Measurements from ENCODE around the gene CBX2. TPM values are rescaled to one million over a fixed set of nuclear protein-coding genes. Genes with fewer than 3 reads are reported as not detected.
"Not testable (repeated sequence)": the region's sequence is repeated elsewhere in the genome, so short reads cannot be mapped to it uniquely, and the experiment has no call there.

CBX2 gene
- total and polyA plus RNA-seq, 2 donors (not counting 1 experiment from before 2014, with no cell fraction given) = 0.77 to 0.83 TPM

DNA sequence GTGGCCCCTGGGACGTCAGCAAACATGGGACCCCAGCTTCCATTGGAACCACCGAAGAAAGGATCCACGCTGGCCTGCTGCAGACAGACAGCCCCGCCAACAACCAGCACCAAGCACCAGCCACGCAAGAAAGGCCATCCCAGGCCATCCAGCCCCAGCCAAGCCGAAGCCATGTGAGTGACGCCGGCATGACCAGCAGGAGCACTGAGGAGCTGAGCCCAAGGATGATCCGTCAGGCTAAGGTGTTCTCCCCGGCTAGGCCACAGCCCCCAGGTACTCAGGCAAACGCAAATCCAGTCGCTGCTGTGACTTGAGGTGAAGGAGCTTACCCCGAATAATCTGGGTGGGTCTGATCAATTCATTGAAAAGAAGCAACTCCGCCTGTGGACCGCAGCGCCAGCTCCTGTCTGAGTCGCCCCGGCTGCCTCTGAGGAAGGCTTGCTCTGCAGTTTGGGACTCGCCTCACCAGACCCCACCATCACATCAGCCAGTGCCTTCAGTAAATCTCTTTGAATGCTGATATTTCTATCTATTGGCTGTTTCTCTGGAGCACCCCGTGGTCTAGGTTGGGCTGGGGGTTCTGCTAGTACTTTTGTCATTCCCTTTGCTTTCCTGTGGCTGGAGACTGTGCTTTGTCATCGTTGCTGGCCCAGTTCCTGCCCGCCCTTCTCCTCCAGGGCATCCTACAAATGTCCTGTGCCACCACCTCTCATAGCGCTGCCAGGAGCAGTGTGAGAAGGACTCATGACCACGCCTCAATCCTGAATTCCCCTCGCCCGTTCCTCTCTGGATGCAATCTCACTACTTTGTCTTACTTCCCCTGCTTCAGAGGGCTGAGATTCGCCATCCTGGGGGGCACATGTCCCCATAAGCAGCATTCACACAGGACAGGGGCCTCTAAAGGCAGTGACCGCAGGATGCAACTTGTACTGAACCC is 8.1 kb upstream of the CBX2 start:
- no peak overlapping the region for H3K27ac ChIP-seq (ENCODE audit: insufficient read depth, low read length)
- no peaks in the 10 kb centered on the region for H4K20me1 ChIP-seq (ENCODE audit: control insufficient read depth, extremely low read depth, insufficient read depth, low read length)
- DNase-seq (ENCODE audit: low read depth in 2 of 2) = no peak
- H3K79me2 ChIP-seq (ENCODE audit: control insufficient read depth, insufficient read depth, low read length) = no peaks in the 10 kb centered on the region
- no peak overlapping the region for H2AFZ ChIP-seq (ENCODE audit: low read length)
- no peak overlapping the region for H3K9ac ChIP-seq (ENCODE audit: insufficient read depth, low read length)
- H3K9me3 ChIP-seq (ENCODE audit: control insufficient read depth, insufficient read depth, low read depth, low read length) = no peaks in the 10 kb centered on the region
- H3K36me3 ChIP-seq (ENCODE audit: control insufficient read depth, insufficient read depth, low read length) = no peaks in the 10 kb centered on the region
- TF ChIP-seq, protein P1, sequence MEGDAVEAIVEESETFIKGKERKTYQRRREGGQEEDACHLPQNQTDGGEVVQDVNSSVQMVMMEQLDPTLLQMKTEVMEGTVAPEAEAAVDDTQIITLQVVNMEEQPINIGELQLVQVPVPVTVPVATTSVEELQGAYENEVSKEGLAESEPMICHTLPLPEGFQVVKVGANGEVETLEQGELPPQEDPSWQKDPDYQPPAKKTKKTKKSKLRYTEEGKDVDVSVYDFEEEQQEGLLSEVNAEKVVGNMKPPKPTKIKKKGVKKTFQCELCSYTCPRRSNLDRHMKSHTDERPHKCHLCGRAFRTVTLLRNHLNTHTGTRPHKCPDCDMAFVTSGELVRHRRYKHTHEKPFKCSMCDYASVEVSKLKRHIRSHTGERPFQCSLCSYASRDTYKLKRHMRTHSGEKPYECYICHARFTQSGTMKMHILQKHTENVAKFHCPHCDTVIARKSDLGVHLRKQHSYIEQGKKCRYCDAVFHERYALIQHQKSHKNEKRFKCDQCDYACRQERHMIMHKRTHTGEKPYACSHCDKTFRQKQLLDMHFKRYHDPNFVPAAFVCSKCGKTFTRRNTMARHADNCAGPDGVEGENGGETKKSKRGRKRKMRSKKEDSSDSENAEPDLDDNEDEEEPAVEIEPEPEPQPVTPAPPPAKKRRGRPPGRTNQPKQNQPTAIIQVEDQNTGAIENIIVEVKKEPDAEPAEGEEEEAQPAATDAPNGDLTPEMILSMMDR (conservative IDR thresholded peaks at IDR 0.05 in 1 of 2, IDR thresholded peaks at IDR 0.05 in 1 of 2; ENCODE audit: low read depth in 1 of 2, low read length in 2 of 2) = no peak
- TF ChIP-seq EZH2 (IDR thresholded peaks at IDR 0.05; ENCODE audit: low read length, missing control alignments) = no peak
- H3K4me1 ChIP-seq (ENCODE audit: control insufficient read depth, extremely low read depth, insufficient read depth, low read length) = no peaks in the 10 kb centered on the region
- H3K4me3 ChIP-seq (replicated peaks in 1 of 4; ENCODE audit: control extremely low read depth in 1 of 4, insufficient read depth in 1 of 4, low read depth in 3 of 4, low read length in 4 of 4) = no peak overlapping the region
- no peak overlapping the region for H3K4me2 ChIP-seq (ENCODE audit: extremely low read depth, insufficient read depth, low read length)
- H3K27me3 ChIP-seq (ENCODE audit: control insufficient read depth, insufficient read depth, low read length) = peaks cover 25% of the 10 kb centered on the region

DNA sequence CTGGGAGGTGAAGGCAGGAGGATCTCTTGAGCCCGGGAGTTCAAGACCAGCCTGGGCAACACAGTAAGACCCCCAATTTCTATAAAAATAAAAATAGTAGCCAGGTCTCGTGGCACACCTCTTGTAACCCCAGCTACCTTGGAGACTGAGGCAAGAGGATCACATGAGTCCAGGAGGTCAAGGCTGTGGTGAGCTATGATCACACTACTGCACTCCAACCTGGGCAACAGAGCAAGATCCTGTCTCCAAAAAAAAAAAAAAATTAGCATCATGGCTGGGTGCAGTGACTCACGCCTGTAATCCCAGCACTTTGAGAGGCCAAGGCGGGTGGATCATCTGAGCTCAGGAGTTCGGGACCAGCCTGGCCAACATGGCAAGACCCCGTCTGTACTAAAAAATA is 6.7 kb upstream of the CBX2 start:
- TF ChIP-seq, protein P1 (conservative IDR thresholded peaks at IDR 0.05 in 1 of 2, IDR thresholded peaks at IDR 0.05 in 1 of 2; ENCODE audit: low read depth in 1 of 2, low read length in 2 of 2) = no peak
- TF ChIP-seq EZH2 (IDR thresholded peaks at IDR 0.05; ENCODE audit: low read length, missing control alignments) = no peak
- H2AFZ ChIP-seq (ENCODE audit: low read length) = no peak overlapping the region
- peaks cover 38% of the 10 kb centered on the region for H3K27me3 ChIP-seq (ENCODE audit: control insufficient read depth, insufficient read depth, low read length)
- H4K20me1 ChIP-seq (ENCODE audit: control insufficient read depth, extremely low read depth, insufficient read depth, low read length) = no peaks in the 10 kb centered on the region
- no peaks in the 10 kb centered on the region for H3K79me2 ChIP-seq (ENCODE audit: control insufficient read depth, insufficient read depth, low read length)
- no peak overlapping the region for H3K4me2 ChIP-seq (ENCODE audit: extremely low read depth, insufficient read depth, low read length)
- no peaks in the 10 kb centered on the region for H3K4me1 ChIP-seq (ENCODE audit: control insufficient read depth, extremely low read depth, insufficient read depth, low read length)
- H3K9me3 ChIP-seq (ENCODE audit: control insufficient read depth, insufficient read depth, low read depth, low read length) = no peaks in the 10 kb centered on the region
- no peak overlapping the region for H3K27ac ChIP-seq (ENCODE audit: insufficient read depth, low read length)
- H3K4me3 ChIP-seq (replicated peaks in 1 of 4; ENCODE audit: control extremely low read depth in 1 of 4, insufficient read depth in 1 of 4, low read depth in 3 of 4, low read length in 4 of 4) = no peak overlapping the region
- no peak overlapping the region for H3K9ac ChIP-seq (ENCODE audit: insufficient read depth, low read length)
- DNase-seq (ENCODE audit: low read depth in 2 of 2) = no peak
- H3K36me3 ChIP-seq (ENCODE audit: control insufficient read depth, insufficient read depth, low read length) = no peaks in the 10 kb centered on the region

DNA sequence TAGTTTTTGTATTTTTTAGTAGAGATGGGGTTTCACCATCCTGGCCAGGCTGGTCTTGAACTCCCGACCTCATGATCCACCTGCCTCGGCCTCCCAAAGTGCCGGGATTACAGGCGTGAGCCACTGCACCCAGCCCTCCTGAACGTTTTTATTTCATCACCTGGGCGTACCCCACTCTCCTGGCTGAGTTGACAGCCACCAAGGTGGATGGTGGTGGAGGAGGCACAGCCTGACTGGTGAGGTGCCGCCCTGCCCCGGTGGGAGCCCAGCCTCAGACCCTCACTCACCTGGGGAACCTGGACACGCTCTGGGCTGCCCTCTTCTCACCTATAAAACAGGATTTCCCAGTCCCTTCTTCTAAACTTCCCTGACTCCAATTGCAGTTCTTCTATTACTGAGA is 5.2 kb upstream of the CBX2 start:
- not testable (repeated sequence) for H3K79me2 ChIP-seq (ENCODE audit: control insufficient read depth, insufficient read depth, low read length); H3K36me3 ChIP-seq (ENCODE audit: control insufficient read depth, insufficient read depth, low read length); H4K20me1 ChIP-seq (ENCODE audit: control insufficient read depth, extremely low read depth, insufficient read depth, low read length); H3K4me3 ChIP-seq (replicated peaks in 1 of 4; ENCODE audit: control extremely low read depth in 1 of 4, insufficient read depth in 1 of 4, low read depth in 3 of 4, low read length in 4 of 4); H2AFZ ChIP-seq (ENCODE audit: low read length); H3K4me1 ChIP-seq (ENCODE audit: control insufficient read depth, extremely low read depth, insufficient read depth, low read length); H3K27ac ChIP-seq (ENCODE audit: insufficient read depth, low read length); H3K9ac ChIP-seq (ENCODE audit: insufficient read depth, low read length); DNase-seq (ENCODE audit: low read depth in 2 of 2); H3K9me3 ChIP-seq (ENCODE audit: control insufficient read depth, insufficient read depth, low read depth, low read length); H3K4me2 ChIP-seq (ENCODE audit: extremely low read depth, insufficient read depth, low read length)
- H3K27me3 ChIP-seq (ENCODE audit: control insufficient read depth, insufficient read depth, low read length) = peaks cover 44% of the 10 kb centered on the region

Measured in fibroblast of lung (primary cell).